Osteoblast (primary cell): Measurements from ENCODE around the gene ORC6. TPM values are rescaled to one million over a fixed set of nuclear protein-coding genes. Genes with fewer than 3 reads are reported as not detected.

Source experiments
- DNase-seq: peaks from one replicate; pipeline ENCODE4 v3.0.0; 2011; ENCODE audit warnings: low spot score, mixed read lengths; ENCODE audit not compliant: insufficient read length; ENCODE audit errors: missing footprints
- H2AFZ ChIP-seq: 2 replicates; pipeline ENCODE4 v1.6.0; 2011; ENCODE audit warnings: mild to moderate bottlenecking, low read length
- H3K27ac ChIP-seq: 2 replicates; pipeline ENCODE4 v1.5.1; 2011; ENCODE audit warnings: mild to moderate bottlenecking, low read depth, low read length, moderate library complexity
- H3K27me3 ChIP-seq: 2 replicates; pipeline ENCODE4 v1.6.0; 2012; ENCODE audit warnings: mild to moderate bottlenecking, control low read depth, inconsistent platforms, low read length, moderate library complexity; ENCODE audit not compliant: insufficient read depth
- H3K36me3 ChIP-seq: 2 replicates; pipeline ENCODE4 v1.5.1; 2011; ENCODE audit warnings: mild to moderate bottlenecking, low read length, control low read depth, moderate library complexity; ENCODE audit not compliant: insufficient read depth
- H3K4me1 ChIP-seq: 2 replicates; pipeline ENCODE4 v1.5.1; 2011; ENCODE audit warnings: mild to moderate bottlenecking, low read length, control low read depth, moderate library complexity; ENCODE audit not compliant: insufficient read depth
- H3K4me2 ChIP-seq: 2 replicates; pipeline ENCODE4 v1.6.0; 2011; ENCODE audit warnings: mild to moderate bottlenecking, low read length; ENCODE audit not compliant: insufficient read depth
- H3K4me3 ChIP-seq: fragments of 200-600 bp; sonication (generic); 3 replicates; pipeline ENCODE4 v1.5.1; 2012; ENCODE audit warnings: mild to moderate bottlenecking, low read length, inconsistent platforms; ENCODE audit not compliant: insufficient read depth
- H3K79me2 ChIP-seq: 2 replicates; pipeline ENCODE4 v1.6.0; 2012; ENCODE audit warnings: mild to moderate bottlenecking, low read length, control low read depth, inconsistent platforms; ENCODE audit not compliant: insufficient read depth
- H3K9me3 ChIP-seq: 2 replicates; pipeline ENCODE4 v1.5.1; 2011; ENCODE audit warnings: low read depth, low read length, control low read depth
- H4K20me1 ChIP-seq: 2 replicates; pipeline ENCODE4 v1.6.0; 2012; ENCODE audit warnings: mild to moderate bottlenecking, low read length, control low read depth; ENCODE audit not compliant: insufficient read depth
- total RNA-seq: library from RNA; depleted of rRNA; stranded (reverse); fragments of >200 nt; gene quantifications from 2 replicates; pipeline ENCODE4 v1.2.3, GENCODE V29; 2012
- TF ChIP-seq, protein P1 (sequence below): IDR thresholded peaks from 2 replicates; pipeline ENCODE4 v1.5.1; 2011; ENCODE audit warnings: mild to moderate bottlenecking, low read depth, low read length, moderate library complexity; ENCODE audit errors: extremely low read depth

The ORC6 gene, protein sequence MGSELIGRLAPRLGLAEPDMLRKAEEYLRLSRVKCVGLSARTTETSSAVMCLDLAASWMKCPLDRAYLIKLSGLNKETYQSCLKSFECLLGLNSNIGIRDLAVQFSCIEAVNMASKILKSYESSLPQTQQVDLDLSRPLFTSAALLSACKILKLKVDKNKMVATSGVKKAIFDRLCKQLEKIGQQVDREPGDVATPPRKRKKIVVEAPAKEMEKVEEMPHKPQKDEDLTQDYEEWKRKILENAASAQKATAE
- 2.7 and 4.0 TPM in 2 replicates for total RNA-seq

DNA sequence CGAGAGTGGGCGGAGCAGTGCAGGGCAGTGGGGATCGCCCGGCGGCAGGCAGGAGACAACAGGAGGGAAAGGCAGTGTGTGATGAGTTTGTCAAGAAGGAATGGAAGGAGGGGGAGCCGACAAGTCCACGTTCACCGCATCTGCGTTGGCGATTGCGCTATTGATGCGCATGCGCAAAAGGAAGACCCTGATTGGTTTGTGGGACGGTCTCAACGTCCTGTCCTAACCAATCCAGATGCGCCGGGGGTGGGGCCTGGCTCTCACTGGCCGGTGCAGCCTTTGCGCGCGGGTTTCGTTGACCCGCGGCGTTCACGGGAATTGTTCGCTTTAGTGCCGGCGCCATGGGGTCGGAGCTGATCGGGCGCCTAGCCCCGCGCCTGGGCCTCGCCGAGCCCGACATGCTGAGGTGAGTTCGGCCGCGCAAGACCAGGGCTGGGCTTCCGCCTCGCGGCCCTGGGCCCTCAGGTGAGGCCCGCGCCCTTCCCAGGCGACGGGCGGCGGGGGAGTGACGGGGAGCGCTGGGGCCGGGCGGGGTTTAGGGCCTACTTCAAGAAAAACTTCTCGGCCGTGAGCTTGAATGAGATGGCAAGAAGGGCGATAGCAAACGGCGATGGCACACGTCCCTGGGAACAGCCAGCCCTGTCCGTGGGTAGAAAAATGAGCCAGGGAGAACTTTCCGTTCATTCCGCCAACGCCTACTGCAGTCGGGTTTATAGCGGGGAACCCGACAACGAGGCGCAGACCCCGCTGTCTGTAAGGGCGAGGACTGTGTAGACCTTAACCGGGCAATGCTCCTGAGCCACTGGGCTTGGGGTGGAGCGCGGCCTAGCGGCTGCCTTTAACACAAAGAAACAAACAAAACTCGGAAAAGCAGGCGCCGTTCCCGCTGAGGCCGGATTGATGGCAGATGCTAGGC is at the start of gene ORC6:
ORC6 (plus strand) TSS at position 295 of the 916 bp plus-strand sequence; CDS start at position 342, 47 bp downstream.
- H3K27ac ChIP-seq = peak within 1 kb of the TSS; percentile 95
- TF ChIP-seq, protein P1, sequence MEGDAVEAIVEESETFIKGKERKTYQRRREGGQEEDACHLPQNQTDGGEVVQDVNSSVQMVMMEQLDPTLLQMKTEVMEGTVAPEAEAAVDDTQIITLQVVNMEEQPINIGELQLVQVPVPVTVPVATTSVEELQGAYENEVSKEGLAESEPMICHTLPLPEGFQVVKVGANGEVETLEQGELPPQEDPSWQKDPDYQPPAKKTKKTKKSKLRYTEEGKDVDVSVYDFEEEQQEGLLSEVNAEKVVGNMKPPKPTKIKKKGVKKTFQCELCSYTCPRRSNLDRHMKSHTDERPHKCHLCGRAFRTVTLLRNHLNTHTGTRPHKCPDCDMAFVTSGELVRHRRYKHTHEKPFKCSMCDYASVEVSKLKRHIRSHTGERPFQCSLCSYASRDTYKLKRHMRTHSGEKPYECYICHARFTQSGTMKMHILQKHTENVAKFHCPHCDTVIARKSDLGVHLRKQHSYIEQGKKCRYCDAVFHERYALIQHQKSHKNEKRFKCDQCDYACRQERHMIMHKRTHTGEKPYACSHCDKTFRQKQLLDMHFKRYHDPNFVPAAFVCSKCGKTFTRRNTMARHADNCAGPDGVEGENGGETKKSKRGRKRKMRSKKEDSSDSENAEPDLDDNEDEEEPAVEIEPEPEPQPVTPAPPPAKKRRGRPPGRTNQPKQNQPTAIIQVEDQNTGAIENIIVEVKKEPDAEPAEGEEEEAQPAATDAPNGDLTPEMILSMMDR = peak; percentile 63
- H2AFZ ChIP-seq = peak within 1 kb of the TSS; percentile 97
- peak within 1 kb of the TSS; percentile 87 for H3K4me3 ChIP-seq
- peak; percentile 97 for DNase-seq
- H3K9me3 ChIP-seq = no peaks in the 10 kb centered on the region
- H4K20me1 ChIP-seq = peaks cover 25% of the 10 kb centered on the region
- H3K27me3 ChIP-seq = no peaks in the 10 kb centered on the region
- H3K79me2 ChIP-seq = peaks cover 63% of the 10 kb centered on the region
- H3K4me1 ChIP-seq = peaks cover 34% of the 10 kb centered on the region
- H3K4me2 ChIP-seq = peak within 1 kb of the TSS; percentile 96
- H3K36me3 ChIP-seq = peaks cover 4% of the 10 kb centered on the region

DNA sequence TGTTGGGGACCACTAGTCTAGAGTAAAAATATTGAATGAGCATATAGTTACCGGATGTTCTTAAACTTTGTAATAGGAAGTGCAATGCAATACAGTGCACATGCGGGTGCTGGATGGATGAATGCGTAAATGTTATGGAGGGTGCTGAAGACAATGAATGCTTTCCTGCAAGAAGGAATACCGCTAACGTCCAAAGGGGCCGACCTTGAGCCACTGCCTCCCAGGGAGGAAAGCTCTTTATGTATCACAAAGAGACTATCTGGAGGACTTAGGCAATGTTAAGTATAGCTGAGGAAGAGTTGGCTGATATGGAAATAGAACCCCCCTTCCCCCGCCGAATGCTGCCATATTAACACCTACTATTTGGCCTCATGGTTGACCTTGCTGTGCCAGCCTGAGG is 40.8 kb upstream of the ORC6 start:
- no peak for DNase-seq
- Histone ChIP-seq H3K36me3 (no peaks in the 10 kb centered on the region), H3K9me3 (no peaks in the 10 kb centered on the region), H3K4me1 (no peaks in the 10 kb centered on the region), H3K4me2 (no peak overlapping the region), H3K4me3 (no peak overlapping the region), H3K27ac (no peak overlapping the region), H2AFZ (no peak overlapping the region), H3K27me3 (no peaks in the 10 kb centered on the region), H4K20me1 (no peaks in the 10 kb centered on the region), H3K79me2 (no peaks in the 10 kb centered on the region)
- TF ChIP-seq, protein P1 = no peak

DNA sequence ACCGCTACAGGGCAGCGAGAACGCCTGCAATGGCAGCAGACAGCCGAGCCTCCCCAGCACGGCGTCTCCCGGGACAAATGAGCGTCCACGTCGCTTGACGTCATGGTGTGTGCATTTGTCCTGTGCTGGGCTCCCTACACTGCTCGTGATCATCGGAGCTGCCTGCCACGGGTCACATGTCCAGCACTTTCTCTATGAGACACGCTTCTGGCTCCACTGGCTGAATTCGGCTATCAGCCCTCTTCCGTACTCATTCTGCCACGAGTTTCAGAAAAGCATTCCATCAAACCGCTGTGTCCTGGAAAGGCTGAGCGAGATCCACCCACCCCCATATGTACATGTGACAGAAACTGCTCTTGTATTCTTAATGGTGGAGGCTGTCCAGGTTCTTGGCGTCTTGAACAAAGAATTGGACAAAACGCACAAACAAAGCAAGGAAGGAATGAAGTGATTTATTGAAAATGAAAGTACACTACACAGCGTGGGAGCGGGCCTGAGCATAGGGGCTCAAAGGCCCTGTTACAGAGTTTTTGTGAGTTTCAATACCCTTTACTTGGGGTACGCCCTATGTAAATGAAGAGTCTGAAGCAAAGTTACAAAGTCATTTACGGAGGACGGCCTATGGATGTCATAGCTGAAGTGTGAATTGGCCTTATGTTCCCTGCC is 39.7 kb upstream of the ORC6 start:
- TF ChIP-seq, protein P1 = no peak
- Histone ChIP-seq H4K20me1 (no peaks in the 10 kb centered on the region), H3K4me3 (no peak overlapping the region), H3K27ac (no peak overlapping the region), H3K4me1 (no peaks in the 10 kb centered on the region), H3K27me3 (no peaks in the 10 kb centered on the region), H3K36me3 (no peaks in the 10 kb centered on the region), H2AFZ (no peak overlapping the region), H3K4me2 (no peak overlapping the region), H3K79me2 (no peaks in the 10 kb centered on the region), H3K9me3 (no peaks in the 10 kb centered on the region)
- DNase-seq = no peak

DNA sequence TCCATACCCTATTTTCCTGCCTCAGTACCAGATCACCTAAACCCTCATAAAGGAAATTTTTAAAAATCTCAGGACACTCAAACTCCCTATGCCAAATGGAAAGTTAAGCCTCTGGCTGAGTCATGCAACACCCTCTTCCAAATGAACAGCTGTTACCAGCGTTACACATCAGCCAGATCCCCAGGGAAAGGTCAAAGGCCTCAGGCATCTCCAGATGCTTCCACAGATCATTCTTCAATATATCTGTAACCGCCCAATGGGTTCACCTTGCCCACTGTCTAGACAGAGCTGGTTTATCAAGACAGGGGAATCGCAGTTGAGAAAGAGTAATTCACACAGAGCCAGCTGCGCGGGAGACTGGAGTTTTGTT is 39.2 kb upstream of the ORC6 start:
- H4K20me1 ChIP-seq = no peaks in the 10 kb centered on the region
- H3K27me3 ChIP-seq = no peaks in the 10 kb centered on the region
- no peak overlapping the region for H3K4me2 ChIP-seq
- H3K36me3 ChIP-seq = no peaks in the 10 kb centered on the region
- H3K4me1 ChIP-seq = no peaks in the 10 kb centered on the region
- H3K79me2 ChIP-seq = no peaks in the 10 kb centered on the region
- H3K9me3 ChIP-seq = no peaks in the 10 kb centered on the region
- H2AFZ ChIP-seq = no peak overlapping the region
- H3K4me3 ChIP-seq = no peak overlapping the region
- TF ChIP-seq, protein P1 = no peak
- peak; percentile 91 for DNase-seq
- no peak overlapping the region for H3K27ac ChIP-seq
